Stimulated activated CD8-positive, alpha-beta memory T cell treated with anti-CD3 and anti-CD28 coated beads, Interleukin-12 subunit alpha, Interleukin-12 subunit beta, amount 100 ng/mL, for 4 hours (primary cell): ENCODE results near the gene CCDC158.
"Not testable (repeated sequence)": the region's sequence is repeated elsewhere in the genome, so short reads cannot be mapped to it uniquely, and the experiment has no call there.

ENCODE experiments used
- DNase-seq: peaks from one replicate; pipeline ENCODE4 v3.0.0-alpha.2; 2020; ENCODE audit warnings: low read depth

The CCDC158 gene

GRCh38 chr4:76365636-76366035 lies 55.3 kb downstream of the CCDC158 start:
- no peak for DNase-seq

- DNase-seq: no peak
These were observed 56.2 kb downstream of the CCDC158 start for GRCh38 chr4:76364763-76365162.

- DNase-seq: no peak
These were observed 57.2 kb downstream of the CCDC158 start for GRCh38 chr4:76363556-76364290.

- no peak for DNase-seq
These were observed 59.1 kb downstream of the CCDC158 start for GRCh38 chr4:76361689-76362412.

GRCh38 chr4:76359881-76360466 lies 61.0 kb downstream of the CCDC158 start:
- DNase-seq: not testable (repeated sequence)

- no peak for DNase-seq
These were observed 63.0 kb downstream of the CCDC158 start for GRCh38 chr4:76357981-76358380.

- no peak for DNase-seq
These were observed 66.1 kb downstream of the CCDC158 start for GRCh38 chr4:76354517-76355473.

GRCh38 chr4:76342803-76343202 lies 78.1 kb downstream of the CCDC158 start:
- no peak for DNase-seq

GRCh38 chr4:76342191-76342590 lies 78.8 kb downstream of the CCDC158 start:
- DNase-seq: no peak

- DNase-seq: no peak
These were observed 79.9 kb downstream of the CCDC158 start for GRCh38 chr4:76341063-76341462.

- no peak for DNase-seq
These were observed 81.6 kb downstream of the CCDC158 start for GRCh38 chr4:76339364-76339763.

GRCh38 chr4:76334885-76335284 lies 86.1 kb downstream of the CCDC158 start:
- no peak for DNase-seq

GRCh38 chr4:76326515-76326914 lies 94.4 kb downstream of the CCDC158 start:
- no peak for DNase-seq

GRCh38 chr4:76325072-76325471 lies 95.9 kb downstream of the CCDC158 start:
- DNase-seq: no peak

- no peak for DNase-seq
These were observed 98.7 kb downstream of the CCDC158 start for GRCh38 chr4:76322236-76322635.

- no peak for DNase-seq
These were observed 104.8 kb downstream of the CCDC158 start for GRCh38 chr4:76316131-76316530.

GRCh38 chr4:76315267-76315918 lies 105.5 kb downstream of the CCDC158 start:
- DNase-seq: no peak

- no peak for DNase-seq
These were observed 107.4 kb downstream of the CCDC158 start for GRCh38 chr4:76313547-76313946.

GRCh38 chr4:76312457-76312856 lies 108.5 kb downstream of the CCDC158 start:
- no peak for DNase-seq

GRCh38 chr4:76311896-76312331 lies 109.0 kb downstream of the CCDC158 start:
- DNase-seq: no peak

- no peak for DNase-seq
These were observed 110.3 kb downstream of the CCDC158 start for GRCh38 chr4:76310683-76311082.
